Adrenal gland (tissue), 5 donors: ENCODE data around the gene TJP2.

Experiments
- POLR2A ChIP-seq, 2 donors: fragments of 450-650 bp; IDR thresholded peaks; one replicate each; pipeline ENCODE4 v1.6.1; 2017; ENCODE audit warnings: antibody characterized with exemption in 2 of 2, mild to moderate bottlenecking in 2 of 2, moderate library complexity in 1 of 2
- TF ChIP-seq, protein P1 (sequence below), 6 experiments: fragments of 450-650 bp in 4 of 6; fragments of 200-600 bp in 2 of 6; sonication (generic) in 1 of 6; IDR thresholded peaks; 1 replicate in 5 of 6; 2 replicates in 1 of 6; pipeline versions ENCODE4 v1.5.1 to v1.8.0; 2016 to 2021; ENCODE audit warnings: antibody characterized with exemption in 6 of 6, mild to moderate bottlenecking in 2 of 6, moderate library complexity in 1 of 6
- donor health status: DM: no; HTN: no; CAD: no.

DNA sequence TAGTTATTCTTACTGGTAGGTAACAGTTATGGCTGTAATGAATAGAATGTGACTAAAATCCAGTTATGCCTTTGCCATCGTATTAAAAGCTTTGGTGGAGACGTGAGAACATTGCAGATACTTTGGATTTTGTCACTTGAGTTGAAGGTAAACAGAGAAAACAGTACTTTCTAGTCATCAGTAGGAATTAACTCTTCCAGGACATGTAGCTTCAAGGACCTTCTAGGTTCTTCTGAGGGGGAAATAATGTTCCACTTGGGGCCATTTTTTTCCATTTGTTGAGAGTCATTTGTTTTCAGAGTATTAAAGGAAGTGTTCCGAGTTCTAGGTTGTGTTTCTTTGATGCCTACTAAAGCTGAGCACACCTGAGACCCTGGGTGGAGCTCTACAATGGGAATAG is 6.1 kb downstream of the TJP2 start:
- TF ChIP-seq, protein P1, sequence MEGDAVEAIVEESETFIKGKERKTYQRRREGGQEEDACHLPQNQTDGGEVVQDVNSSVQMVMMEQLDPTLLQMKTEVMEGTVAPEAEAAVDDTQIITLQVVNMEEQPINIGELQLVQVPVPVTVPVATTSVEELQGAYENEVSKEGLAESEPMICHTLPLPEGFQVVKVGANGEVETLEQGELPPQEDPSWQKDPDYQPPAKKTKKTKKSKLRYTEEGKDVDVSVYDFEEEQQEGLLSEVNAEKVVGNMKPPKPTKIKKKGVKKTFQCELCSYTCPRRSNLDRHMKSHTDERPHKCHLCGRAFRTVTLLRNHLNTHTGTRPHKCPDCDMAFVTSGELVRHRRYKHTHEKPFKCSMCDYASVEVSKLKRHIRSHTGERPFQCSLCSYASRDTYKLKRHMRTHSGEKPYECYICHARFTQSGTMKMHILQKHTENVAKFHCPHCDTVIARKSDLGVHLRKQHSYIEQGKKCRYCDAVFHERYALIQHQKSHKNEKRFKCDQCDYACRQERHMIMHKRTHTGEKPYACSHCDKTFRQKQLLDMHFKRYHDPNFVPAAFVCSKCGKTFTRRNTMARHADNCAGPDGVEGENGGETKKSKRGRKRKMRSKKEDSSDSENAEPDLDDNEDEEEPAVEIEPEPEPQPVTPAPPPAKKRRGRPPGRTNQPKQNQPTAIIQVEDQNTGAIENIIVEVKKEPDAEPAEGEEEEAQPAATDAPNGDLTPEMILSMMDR (IDR thresholded peaks at IDR 0.05) = no peak
- no peak for TF ChIP-seq POLR2A (IDR thresholded peaks at IDR 0.05)
